Activated CD8-positive, alpha-beta memory T cell treated with anti-CD3 and anti-CD28 coated beads, Interleukin-2, amount 50 U/mL, for 24 hours (primary cell): ENCODE data around the gene KLK15.
A peak's percentile ranks its signal among the peaks of the same experiment; 100 is the strongest.
"Not testable (repeated sequence)": the region's sequence is repeated elsewhere in the genome, so short reads cannot be mapped to it uniquely, and the experiment has no call there.

Experiments
- DNase-seq: peaks from one replicate; pipeline ENCODE4 v3.0.0-alpha.2; 2020; ENCODE audit errors: extremely low read depth

Gene KLK15

DNA sequence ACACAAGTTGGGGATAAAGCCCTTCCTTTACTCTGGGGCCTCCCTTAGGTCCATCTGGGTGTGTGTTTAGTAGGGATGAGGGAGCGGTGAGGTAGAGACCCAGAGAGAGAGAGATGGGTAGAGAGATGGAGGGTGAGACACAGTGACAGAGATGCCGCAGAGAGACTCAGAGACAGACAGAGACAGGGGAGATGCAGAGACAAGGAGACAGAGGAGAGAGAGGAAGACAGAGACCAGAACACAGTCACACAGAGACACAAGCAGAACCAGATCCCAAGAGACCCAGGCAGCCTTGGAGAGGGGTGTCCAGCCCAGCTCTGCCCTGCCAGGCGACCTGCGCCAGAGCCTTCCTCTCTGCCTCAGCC is 12.1 kb downstream of the KLK15 start:
- no peak for DNase-seq

GRCh38 chr19:50820549-50821247 is 12.7 kb downstream of the KLK15 start:
- no peak for DNase-seq

- DNase-seq: no peak
These were observed 13.3 kb downstream of the KLK15 start for GRCh38 chr19:50820086-50820485.

DNA sequence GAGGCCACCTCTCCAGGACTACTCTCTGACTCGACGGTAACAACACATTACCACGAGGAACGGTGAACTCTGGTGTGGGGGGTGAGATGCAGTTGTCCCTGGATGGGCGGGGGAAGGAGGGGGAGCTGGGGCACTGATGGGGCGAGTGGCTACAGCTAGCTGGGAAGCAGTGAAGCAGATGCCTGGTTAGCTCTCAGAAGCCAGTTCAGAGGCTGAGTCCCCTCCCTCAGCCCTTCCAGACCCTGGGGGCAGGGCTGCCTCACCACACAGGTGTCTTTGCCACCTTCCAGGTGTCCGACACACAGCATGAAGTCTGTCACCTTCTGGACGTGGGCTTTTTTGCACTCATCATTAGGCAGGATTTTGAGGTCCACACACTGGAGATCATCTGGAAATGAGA is 13.7 kb downstream of the KLK15 start:
- no peak for DNase-seq

DNA sequence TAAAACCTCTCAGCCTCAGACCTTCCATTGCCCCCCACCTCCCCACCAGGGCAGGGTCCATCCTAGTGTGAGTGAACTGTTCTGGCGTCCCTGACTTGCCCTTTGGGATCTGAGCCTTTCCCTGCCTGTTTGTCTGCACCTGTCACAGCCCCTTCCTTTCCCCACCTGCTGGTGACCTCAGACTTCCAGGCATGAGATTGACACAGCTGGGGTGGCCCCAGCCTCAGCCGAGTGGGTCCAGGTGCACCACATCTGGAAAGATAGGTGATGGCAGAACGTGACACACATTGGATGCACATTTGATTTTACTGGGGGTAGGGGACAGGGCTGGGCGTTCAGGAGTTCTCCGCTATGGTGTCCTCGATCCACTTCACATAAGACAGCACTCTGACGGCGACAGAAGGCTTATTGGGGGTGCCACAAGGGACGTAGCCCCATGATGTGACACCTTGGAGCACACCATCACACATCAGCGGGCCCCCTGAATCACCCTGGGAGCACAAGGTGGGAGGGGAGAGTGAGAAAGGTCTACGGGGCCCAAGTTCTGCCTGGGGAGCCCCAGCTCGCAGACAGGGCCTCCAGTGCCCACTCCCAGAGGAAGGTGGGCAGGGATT is 14.4 kb downstream of the KLK15 start:
- DNase-seq: no peak

DNA sequence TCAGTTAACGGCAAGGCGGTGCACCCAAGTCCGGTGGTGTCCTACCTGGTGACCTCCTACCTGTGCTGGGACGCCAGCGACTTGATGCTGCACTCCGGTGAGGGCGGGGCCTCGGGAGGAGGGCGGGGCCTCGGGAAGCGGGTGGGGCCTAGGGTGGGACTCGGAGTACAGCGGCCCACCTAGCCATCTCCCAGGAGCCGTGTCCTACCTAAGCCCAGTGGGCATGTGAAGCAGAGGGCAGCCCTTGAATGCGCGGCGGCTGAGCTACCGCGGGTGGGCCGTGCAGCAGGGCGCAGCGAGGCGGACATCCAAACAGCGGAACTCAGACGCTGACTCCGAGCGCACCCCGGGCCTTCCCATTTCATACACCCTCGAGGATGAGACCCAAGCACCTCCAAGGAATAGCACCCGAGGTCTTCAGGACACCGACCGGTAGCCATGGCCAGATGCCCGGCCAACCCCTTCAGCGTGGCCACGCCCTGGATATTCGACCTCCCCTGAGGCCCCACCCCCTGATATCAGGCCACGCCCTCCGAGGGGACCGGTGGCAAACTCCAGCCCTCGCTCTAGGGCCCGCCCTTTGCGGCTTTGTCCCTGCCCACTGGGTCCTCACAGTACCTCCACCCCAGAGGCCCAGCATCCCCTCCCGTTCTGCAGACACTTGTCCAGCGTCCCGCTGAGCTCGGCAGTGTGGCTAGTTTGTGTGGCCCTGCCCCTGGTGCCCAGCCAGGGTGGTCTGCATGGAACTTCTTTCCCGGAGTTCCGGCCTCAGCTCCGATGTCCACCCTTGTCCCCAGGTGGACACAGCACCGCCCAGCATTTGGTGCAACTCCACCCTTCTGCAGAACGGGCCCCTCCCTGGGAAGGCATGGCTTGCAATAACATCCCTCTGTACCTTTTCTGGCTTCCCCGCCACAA is 15.2 kb downstream of the KLK15 start:
- no peak for DNase-seq

- no peak for DNase-seq
These were observed 17.9 kb downstream of the KLK15 start for GRCh38 chr19:50815439-50815838.

- no peak for DNase-seq
These were observed 18.5 kb downstream of the KLK15 start for GRCh38 chr19:50814883-50815282.

- no peak for DNase-seq
These were observed 20.9 kb downstream of the KLK15 start for GRCh38 chr19:50812474-50812873.

DNA sequence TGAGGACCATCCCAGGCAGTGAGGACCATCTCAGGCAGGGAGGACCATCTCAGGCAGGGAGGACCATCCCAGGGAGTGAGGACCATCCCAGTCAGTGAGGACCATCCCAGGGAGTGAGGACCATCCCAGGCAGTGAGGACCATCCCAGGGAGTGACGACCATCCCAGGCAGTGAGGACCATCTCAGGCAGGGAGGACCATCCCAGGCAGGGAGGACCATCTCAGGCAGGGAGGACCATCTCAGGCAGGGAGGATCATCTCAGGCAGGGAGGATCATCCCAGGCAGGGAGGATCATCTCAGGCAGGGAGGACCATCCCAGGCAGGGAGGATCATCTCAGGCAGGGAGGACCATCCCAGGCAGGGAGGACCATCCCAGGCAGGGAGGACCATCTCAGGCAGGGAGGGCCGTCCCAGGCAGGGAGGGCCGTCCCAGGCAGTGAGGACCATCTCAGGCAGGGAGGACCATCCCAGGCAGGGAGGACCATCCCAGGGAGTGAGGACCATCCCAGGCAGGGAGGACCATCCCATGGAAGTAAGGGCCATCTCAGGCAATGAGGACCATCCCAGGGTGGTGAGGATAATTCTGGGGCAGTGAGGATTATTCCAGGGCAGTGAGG is 21.6 kb downstream of the KLK15 start:
- DNase-seq: not testable (repeated sequence)

GRCh38 chr19:50808856-50809255 is 24.5 kb downstream of the KLK15 start:
- no peak for DNase-seq

DNA sequence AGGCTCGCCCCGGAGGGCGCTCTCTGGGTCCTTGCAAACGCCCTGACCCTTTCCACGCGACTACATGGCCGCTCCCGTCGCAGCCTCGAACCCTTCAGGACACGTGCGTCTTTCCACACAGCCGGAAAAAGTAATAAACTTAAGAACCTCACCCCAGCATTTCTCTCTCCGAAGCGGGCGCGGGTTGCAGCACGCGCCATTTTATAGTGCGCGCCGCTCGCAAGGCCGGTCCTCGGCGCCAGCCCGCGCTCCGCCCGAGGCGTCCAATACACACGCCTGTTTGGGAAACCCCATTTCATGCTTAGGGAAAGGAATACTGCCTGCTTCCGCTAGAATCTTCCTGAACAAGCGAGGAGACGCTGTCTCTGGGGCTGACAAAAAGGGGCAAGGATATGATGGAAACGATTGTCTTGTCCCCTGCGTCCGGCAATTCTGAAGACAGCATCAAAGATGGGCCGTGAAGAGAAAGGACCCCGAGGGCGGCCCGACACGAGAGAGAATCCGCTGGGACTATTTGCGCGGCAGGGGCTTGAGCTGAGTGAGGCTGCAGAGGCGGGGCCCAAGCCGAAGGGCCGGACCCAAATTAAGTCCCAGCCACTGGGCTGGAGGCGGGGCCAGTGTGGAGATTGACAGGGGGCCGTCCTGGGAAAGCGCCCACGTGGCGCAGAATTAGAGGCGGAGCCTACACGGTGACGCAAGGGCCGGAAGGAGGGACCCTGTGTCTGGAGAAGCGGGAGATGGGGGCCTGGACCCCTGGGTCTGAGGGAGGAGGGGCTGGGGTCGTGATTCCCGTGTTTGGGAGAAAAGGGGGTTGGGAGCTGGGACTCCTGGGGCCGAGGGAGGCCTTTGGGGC is 28.7 kb downstream of the KLK15 start:
- peak; percentile 97 for DNase-seq

- DNase-seq: no peak
These were observed 29.5 kb downstream of the KLK15 start for GRCh38 chr19:50803633-50804419.

- no peak for DNase-seq
These were observed 32.3 kb downstream of the KLK15 start for GRCh38 chr19:50801107-50801506.

GRCh38 chr19:50799547-50799851 is 33.9 kb downstream of the KLK15 start:
- DNase-seq: no peak

- DNase-seq: no peak
These were observed 34.5 kb downstream of the KLK15 start for GRCh38 chr19:50798659-50799546.

- no peak for DNase-seq
These were observed 35.4 kb downstream of the KLK15 start for GRCh38 chr19:50797781-50798658.

GRCh38 chr19:50797429-50797780 is 36.0 kb downstream of the KLK15 start:
- no peak for DNase-seq
